SKM-1 treated with dmso at 0.1 percent for 144 hours (cell line): ENCODE measurements around the gene CXCL3.
A peak's percentile ranks its signal among the peaks of the same experiment; 100 is the strongest.

ENCODE experiments used
- DNase-seq: peaks from one replicate; lab custom pipeline; 2025; ENCODE audit not compliant: unreplicated experiment; lab: John Stamatoyannopoulos, UW

The CXCL3 gene

GRCh38 chr4:74055498-74055897, 17.0 kb upstream of the CXCL3 start:
- DNase-seq, result no peak

- DNase-seq, result no peak
Observed at GRCh38 chr4:74055096-74055495, 16.6 kb upstream of the CXCL3 start.

GRCh38 chr4:74054483-74055047, 16.1 kb upstream of the CXCL3 start:
- no peak for DNase-seq

- DNase-seq, result no peak
Observed at GRCh38 chr4:74047152-74047551, 8.7 kb upstream of the CXCL3 start.

GRCh38 chr4:74045772-74046171, 7.3 kb upstream of the CXCL3 start:
- DNase-seq, result no peak

GRCh38 chr4:74045247-74045646, 6.8 kb upstream of the CXCL3 start:
- no peak for DNase-seq

GRCh38 chr4:74044677-74045076, 6.2 kb upstream of the CXCL3 start:
- DNase-seq, result no peak

- DNase-seq, result no peak
Observed at GRCh38 chr4:74042681-74043080, 4.2 kb upstream of the CXCL3 start.

GRCh38 chr4:74041418-74041817, 2.9 kb upstream of the CXCL3 start:
- no peak for DNase-seq

- no peak for DNase-seq
Observed at GRCh38 chr4:74039315-74039763, 850 bp upstream of the CXCL3 start.

GRCh38 chr4:74038086-74038424, 434 bp downstream of the CXCL3 start:
- DNase-seq, result no peak

GRCh38 chr4:74037076-74037955, 1.2 kb downstream of the CXCL3 start:
- DNase-seq, result no peak

- DNase-seq, result no peak
Observed at GRCh38 chr4:74033739-74034138, 4.8 kb downstream of the CXCL3 start.

GRCh38 chr4:74032064-74032463, 6.4 kb downstream of the CXCL3 start:
- no peak for DNase-seq

GRCh38 chr4:74031576-74031975, 6.9 kb downstream of the CXCL3 start:
- no peak for DNase-seq

- DNase-seq, result no peak
Observed at GRCh38 chr4:74030285-74030684, 8.2 kb downstream of the CXCL3 start.

- DNase-seq, result no peak
Observed at GRCh38 chr4:74028504-74028903, 10.0 kb downstream of the CXCL3 start.

GRCh38 chr4:74023709-74024108, 14.8 kb downstream of the CXCL3 start:
- no peak for DNase-seq

- DNase-seq, result no peak
Observed at GRCh38 chr4:74021601-74022000, 16.9 kb downstream of the CXCL3 start.

GRCh38 chr4:74018771-74019170, 19.7 kb downstream of the CXCL3 start:
- peak; percentile 86 for DNase-seq

- no peak for DNase-seq
Observed at GRCh38 chr4:74018116-74018515, 20.4 kb downstream of the CXCL3 start.

- DNase-seq, result no peak
Observed at GRCh38 chr4:74016068-74016467, 22.4 kb downstream of the CXCL3 start.
